T-cell (primary cell): Measurements from ENCODE around the gene LMNTD2. TPM values are rescaled to one million over a fixed set of nuclear protein-coding genes. Genes with fewer than 3 reads are reported as not detected.

ENCODE experiments used
- ATAC-seq, 4 experiments: fragments of 200-7000 bp in 3 of 4; fragments of 150-1000 bp in 1 of 4; cut with Tn5 transposase; replicated peaks in 1 of 4; 1 replicate in 3 of 4; 2 replicates in 1 of 4; pipeline ENCODE4 v1.10.0; 2021; ENCODE audit warnings: moderate library complexity in 3 of 4, mild to moderate bottlenecking in 2 of 4, moderate number of reproducible peaks in 1 of 4
- CTCF ChIA-PET, 2 donors: fragments of 300-600 bp; sonication (Branson Sonifier 250); formaldehyde crosslinking; loops; one replicate each; lab custom pipeline; 2022; ENCODE audit warnings: antibody characterized with exemption in 2 of 2; lab: Charles Lee
- POLR2A ChIA-PET, 2 donors: fragments of 300-600 bp; sonication (Branson Sonifier 250); formaldehyde crosslinking; loops; one replicate each; lab custom pipeline; 2022; ENCODE audit warnings: antibody characterized with exemption in 2 of 2; lab: Charles Lee
- DNase-seq, 35 experiments: peaks; one replicate each; pipeline versions ENCODE4 v3.0.0 to v3.0.0-alpha.2; 2013 to 2023
- H3K27ac ChIP-seq: one replicate; pipeline ENCODE4 v1.5.1; 2013; ENCODE audit warnings: low read length
- H3K27me3 ChIP-seq, 2 experiments: replicated peaks in 1 of 2; 1 replicate in 1 of 2; 2 replicates in 1 of 2; pipeline versions ENCODE4 v1.6.1 to v1.7.0; 2013; ENCODE audit warnings: low read length in 1 of 2, mixed read lengths in 1 of 2; ENCODE audit not compliant: control insufficient read depth in 2 of 2, insufficient read depth in 2 of 2; ENCODE audit errors: extremely low read depth in 1 of 2
- H3K36me3 ChIP-seq, 2 donors: 1 replicate in 1 of 2; 2 replicates in 1 of 2; pipeline versions ENCODE4 v1.6.1 to v1.7.0; 2013; ENCODE audit warnings: low read length in 1 of 2; ENCODE audit not compliant: control insufficient read depth in 2 of 2, insufficient read depth in 1 of 2; ENCODE audit errors: extremely low read depth in 1 of 2
- H3K4me1 ChIP-seq, 2 experiments: 1 replicate in 1 of 2; 2 replicates in 1 of 2; pipeline versions ENCODE4 v1.6.1 to v1.7.0; 2013; ENCODE audit warnings: low read length in 2 of 2, mixed read lengths in 1 of 2; ENCODE audit not compliant: insufficient read depth in 2 of 2, control insufficient read depth in 1 of 2; ENCODE audit errors: extremely low read depth in 1 of 2
- H3K4me3 ChIP-seq, 2 donors: 1 replicate in 1 of 2; 2 replicates in 1 of 2; pipeline versions ENCODE4 v1.5.1 to v1.7.0; 2013; ENCODE audit warnings: mild to moderate bottlenecking in 2 of 2, low read length in 1 of 2, moderate library complexity in 1 of 2; ENCODE audit not compliant: control insufficient read depth in 1 of 2; ENCODE audit errors: extremely low read depth in 1 of 2
- H3K9me3 ChIP-seq: 2 replicates; pipeline ENCODE4 v1.7.0; 2013
- H3K27ac Mint-ChIP-seq, 2 donors: one replicate each; pipeline ENCODE4 v1.8.0; 2020 to 2021; ENCODE audit warnings: mild to moderate bottlenecking in 2 of 2, mixed read lengths in 2 of 2
- H3K27me3 Mint-ChIP-seq, 2 donors: one replicate each; pipeline ENCODE4 v1.8.0; 2021 to 2022; ENCODE audit warnings: mixed read lengths in 2 of 2
- H3K36me3 Mint-ChIP-seq: one replicate; pipeline ENCODE4 v1.8.0; 2021; ENCODE audit warnings: mixed read lengths
- H3K4me1 Mint-ChIP-seq, 3 donors: one replicate each; pipeline ENCODE4 v1.8.0; 2020 to 2022; ENCODE audit warnings: mixed read lengths in 3 of 3, mild to moderate bottlenecking in 1 of 3
- H3K4me3 Mint-ChIP-seq, 3 donors: one replicate each; pipeline ENCODE4 v1.8.0; 2020 to 2022; ENCODE audit warnings: mild to moderate bottlenecking in 3 of 3, mixed read lengths in 3 of 3, moderate library complexity in 3 of 3
- H3K9me3 Mint-ChIP-seq, 3 donors: one replicate each; pipeline ENCODE4 v1.8.0; 2020 to 2022; ENCODE audit warnings: mixed read lengths in 3 of 3
- WGBS: methylation state at CpG from one replicate; pipeline ENCODE4 v1.1.5; 2013; ENCODE audit warnings: missing lambda C conversion rate; ENCODE audit not compliant: insufficient coverage; 5-methylcytosine and 5-hydroxymethylcytosine counted together
- total RNA-seq, 35 experiments: library from RNA in 6 of 35; stranded (reverse) in 6 of 35; fragments of 120-200 nt in 1 of 35; gene quantifications; one replicate each; pipeline versions ENCODE4 v1.2.1 to v1.2.4 and lab custom pipeline; 2013 to 2026

LMNTD2 gene
- total RNA-seq, 5 donors from 2014 or later (not counting 1 experiment from before 2014, with no cell fraction given): 5.1 to 13.4 (median 8.8) TPM

- Mint-ChIP-seq H3K9me3 (no peaks in the 10 kb centered on the region), H3K4me1 (peaks cover 28 to 34% (median 30%) of the 10 kb centered on the region in 3 donors), H3K27ac (peak overlapping the region in 1 of 2 donors; percentile 55), H3K4me3 (no peak overlapping the region), H3K36me3 (peaks cover 32% of the 10 kb centered on the region), H3K27me3 (no peaks in the 10 kb centered on the region)
- Histone ChIP-seq H3K9me3 (no peaks in the 10 kb centered on the region), H3K4me1 (peaks cover 5 to 32% of the 10 kb centered on the region in 2 experiments), H3K27me3 (no peaks in the 10 kb centered on the region), H3K4me3 (no peak overlapping the region), H3K36me3 (peaks cover 22 to 73% of the 10 kb centered on the region in 2 donors), H3K27ac (no peak overlapping the region)
- DNase-seq: no peak
- no peak for ATAC-seq
- POLR2A ChIA-PET: no interaction called here
- CTCF ChIA-PET: interaction anchor here in 1 of 2 donors (2.3 kb wide), 1 partner anchor 35 kb away, joined by 9 read pairs; no protein-coding TSS in a partner anchor
- 94% methylated on average over 26 of the region's 26 CpGs for WGBS
Measured at GRCh38 chr11:589798-590197, 29.3 kb upstream of the LMNTD2 start.

- Mint-ChIP-seq H3K27ac (peak overlapping the region; percentile 99), H3K27me3 (no peaks in the 10 kb centered on the region), H3K4me1 (peaks cover 28 to 34% (median 33%) of the 10 kb centered on the region in 3 donors), H3K4me3 (peak overlapping the region; percentile 69 to 80 (median 77)), H3K36me3 (peaks cover 31% of the 10 kb centered on the region), H3K9me3 (no peaks in the 10 kb centered on the region)
- CTCF ChIA-PET: interaction anchor here (0.7 to 2.3 kb wide), 2 partner anchors 33 to 41 kb away, joined by 3 to 9 read pairs; no protein-coding TSS in a partner anchor
- peaks cover 5 to 32% of the 10 kb centered on the region in 2 experiments for H3K4me1 ChIP-seq
- ATAC-seq (peak; percentile 92 to 98 (median 94)), DNase-seq (peak; percentile 43 to 89 (median 67))
- no peaks in the 10 kb centered on the region for H3K9me3 ChIP-seq
- no peaks in the 10 kb centered on the region for H3K27me3 ChIP-seq
- 0% methylated on average over 4 of the region's 6 CpGs for WGBS
- POLR2A ChIA-PET: interaction anchor here (0.6 kb wide), 2 partner anchors 28 to 173 kb away, joined by 3 to 4 read pairs; partner anchors contain the start of gene IRF7 (in 1 of the 2)
- H3K4me3 ChIP-seq: no peak overlapping the region
- H3K27ac ChIP-seq: peak overlapping the region; percentile 68
- H3K36me3 ChIP-seq: peaks cover 14 to 70% of the 10 kb centered on the region in 2 donors
Measured at GRCh38 chr11:587978-588380, 27.4 kb upstream of the LMNTD2 start.

- Mint-ChIP-seq H3K27me3 (no peaks in the 10 kb centered on the region), H3K27ac (peak overlapping the region; percentile 99), H3K36me3 (peaks cover 29% of the 10 kb centered on the region), H3K9me3 (no peaks in the 10 kb centered on the region), H3K4me3 (peak overlapping the region; percentile 69 to 80 (median 77)), H3K4me1 (peaks cover 28 to 34% (median 33%) of the 10 kb centered on the region in 3 donors)
- Histone ChIP-seq H3K4me1 (peaks cover 5 to 32% of the 10 kb centered on the region in 2 experiments), H3K36me3 (peaks cover 14 to 66% of the 10 kb centered on the region in 2 donors), H3K4me3 (no peak overlapping the region), H3K27me3 (no peaks in the 10 kb centered on the region), H3K9me3 (no peaks in the 10 kb centered on the region), H3K27ac (peak overlapping the region; percentile 68)
- ChIA-PET POLR2A (interaction anchor here in 1 of 2 donors (0.6 kb wide), 1 partner anchor 28 kb away, joined by 4 read pairs; the partner anchor contains the start of gene IRF7), CTCF (interaction anchor here in 1 of 2 donors (2.3 kb wide), 1 partner anchor 33 kb away, joined by 9 read pairs; no protein-coding TSS in a partner anchor)
- 83% methylated on average over 4 of the region's 8 CpGs for WGBS
- ATAC-seq (peak in 1 of 4 experiments; percentile 4), DNase-seq (no peak)
Measured at GRCh38 chr11:587546-587945, 27.0 kb upstream of the LMNTD2 start.

- no peak overlapping the region for H3K4me3 ChIP-seq
- POLR2A ChIA-PET: no interaction called here
- 93% methylated on average over 26 of the region's 32 CpGs for WGBS
- no peaks in the 10 kb centered on the region for H3K27me3 Mint-ChIP-seq
- CTCF ChIA-PET: no interaction called here
- H3K4me1 Mint-ChIP-seq: peaks cover 32 to 39% (median 36%) of the 10 kb centered on the region in 3 donors
- peaks cover 13 to 66% of the 10 kb centered on the region in 2 donors for H3K36me3 ChIP-seq
- H3K4me1 ChIP-seq: peaks cover 5 to 35% of the 10 kb centered on the region in 2 experiments
- H3K4me3 Mint-ChIP-seq: no peak overlapping the region
- H3K27me3 ChIP-seq: no peaks in the 10 kb centered on the region
- H3K27ac Mint-ChIP-seq: peak overlapping the region; percentile 99
- no peaks in the 10 kb centered on the region for H3K9me3 Mint-ChIP-seq
- H3K27ac ChIP-seq: peak overlapping the region; percentile 68
- ATAC-seq: no peak
- no peaks in the 10 kb centered on the region for H3K9me3 ChIP-seq
- H3K36me3 Mint-ChIP-seq: peaks cover 26% of the 10 kb centered on the region
- no peak for DNase-seq
Measured at GRCh38 chr11:586376-587316, 26.1 kb upstream of the LMNTD2 start.

- peaks cover 17 to 48% of the 10 kb centered on the region in 2 donors for H3K36me3 ChIP-seq
Measured at GRCh38 chr11:584287-584686, 23.7 kb upstream of the LMNTD2 start.

GRCh38 chr11:581752-582151 is 21.2 kb upstream of the LMNTD2 start:
- CTCF ChIA-PET: no interaction called here
- no peak for DNase-seq
- 86% methylated on average over 16 of the region's 17 CpGs for WGBS

More at GRCh38 chr11:584287-584686, 23.7 kb upstream of the LMNTD2 start:
- DNase-seq (no peak), ATAC-seq (no peak)
- POLR2A ChIA-PET: no interaction called here
- H3K9me3 ChIP-seq: no peaks in the 10 kb centered on the region
- H3K4me3 ChIP-seq: no peak overlapping the region
- WGBS: 100% methylated on average over 4 of the region's 10 CpGs
- H3K36me3 Mint-ChIP-seq: peaks cover 22% of the 10 kb centered on the region
- no peaks in the 10 kb centered on the region for H3K27me3 Mint-ChIP-seq
- no peak overlapping the region for H3K4me3 Mint-ChIP-seq
- no peaks in the 10 kb centered on the region for H3K27me3 ChIP-seq
- no peak overlapping the region for H3K27ac ChIP-seq
- H3K9me3 Mint-ChIP-seq: no peaks in the 10 kb centered on the region
- H3K4me1 Mint-ChIP-seq: peaks cover 46 to 56% (median 52%) of the 10 kb centered on the region in 3 donors
- H3K27ac Mint-ChIP-seq: no peak overlapping the region
- CTCF ChIA-PET: no interaction called here
- peaks cover 12 to 51% of the 10 kb centered on the region in 2 experiments for H3K4me1 ChIP-seq

More at GRCh38 chr11:581752-582151, 21.2 kb upstream of the LMNTD2 start:
- no peaks in the 10 kb centered on the region for H3K27me3 ChIP-seq
- no peaks in the 10 kb centered on the region for H3K27me3 Mint-ChIP-seq
- H3K9me3 Mint-ChIP-seq: no peaks in the 10 kb centered on the region
- peaks cover 12 to 43% of the 10 kb centered on the region in 2 donors for H3K36me3 ChIP-seq
- no peak for ATAC-seq
- H3K27ac Mint-ChIP-seq: no peak overlapping the region
- peaks cover 24 to 55% of the 10 kb centered on the region in 2 experiments for H3K4me1 ChIP-seq
- H3K9me3 ChIP-seq: no peaks in the 10 kb centered on the region
- POLR2A ChIA-PET: no interaction called here
- H3K4me1 Mint-ChIP-seq: peaks cover 47 to 56% (median 54%) of the 10 kb centered on the region in 3 donors
- H3K36me3 Mint-ChIP-seq: peaks cover 15% of the 10 kb centered on the region
- H3K27ac ChIP-seq: no peak overlapping the region
- no peak overlapping the region for H3K4me3 ChIP-seq
- H3K4me3 Mint-ChIP-seq: no peak overlapping the region
